Natural killer cell (primary cell): Measurements from ENCODE around the gene USH2A. TPM values are rescaled to one million over a fixed set of nuclear protein-coding genes. Genes with fewer than 3 reads are reported as not detected.

Experiments
- ATAC-seq, 3 donors: fragments of 150-1000 bp in 2 of 3; fragments of 200-7000 bp in 1 of 3; cut with Tn5 transposase; 1 replicate in 1 of 3; 2 replicates in 2 of 3; pipeline ENCODE4 v1.10.0; 2021; ENCODE audit warnings: mild to moderate bottlenecking in 2 of 3, moderate library complexity in 2 of 3
- DNase-seq, 2 donors: peaks; one replicate each; pipeline versions ENCODE4 v3.0.0 to v3.0.0-alpha.2; 2013 to 2021; ENCODE audit warnings: mixed read lengths in 1 of 2
- H3K27ac ChIP-seq: one replicate; pipeline ENCODE4 v1.5.1; 2013; ENCODE audit warnings: mild to moderate bottlenecking, low read length
- H3K27me3 ChIP-seq: one replicate; pipeline ENCODE4 v1.6.1; 2013; ENCODE audit warnings: low read length; ENCODE audit not compliant: control insufficient read depth, insufficient read depth
- H3K36me3 ChIP-seq: one replicate; pipeline ENCODE4 v1.6.1; 2013; ENCODE audit warnings: low read length; ENCODE audit not compliant: control insufficient read depth, insufficient read depth
- H3K4me1 ChIP-seq: one replicate; pipeline ENCODE4 v1.6.1; 2013; ENCODE audit warnings: low read length; ENCODE audit not compliant: control insufficient read depth, insufficient read depth
- H3K4me3 ChIP-seq: one replicate; pipeline ENCODE4 v1.5.1; 2013; ENCODE audit warnings: low read length
- H3K9me3 ChIP-seq: one replicate; pipeline ENCODE4 v1.6.1; 2013; ENCODE audit warnings: low read length; ENCODE audit not compliant: control insufficient read depth, insufficient read depth
- H3K27ac Mint-ChIP-seq, 2 donors: one replicate each; pipeline ENCODE4 v1.8.0; 2022; ENCODE audit warnings: mild to moderate bottlenecking in 2 of 2, mixed read lengths in 2 of 2, moderate library complexity in 1 of 2
- H3K27me3 Mint-ChIP-seq, 2 donors: one replicate each; pipeline ENCODE4 v1.8.0; 2022; ENCODE audit warnings: low read depth in 2 of 2, mixed read lengths in 2 of 2
- H3K36me3 Mint-ChIP-seq: one replicate; pipeline ENCODE4 v1.8.0; 2022; ENCODE audit warnings: mixed read lengths
- H3K4me1 Mint-ChIP-seq, 2 donors: one replicate each; pipeline ENCODE4 v1.8.0; 2022; ENCODE audit warnings: mixed read lengths in 2 of 2
- H3K4me3 Mint-ChIP-seq: one replicate; pipeline ENCODE4 v1.8.0; 2022; ENCODE audit warnings: mild to moderate bottlenecking, moderate library complexity, mixed read lengths
- H3K9me3 Mint-ChIP-seq, 2 donors: one replicate each; pipeline ENCODE4 v1.8.0; 2022; ENCODE audit warnings: mixed read lengths in 2 of 2
- CTCF ChIP-seq: fragments of 200-600 bp; IDR thresholded peaks from one replicate; pipeline ENCODE4 v1.8.0; 2022; ENCODE audit warnings: antibody characterized with exemption
- WGBS: methylation state at CpG from one replicate; pipeline ENCODE4 v1.1.7; 2013; ENCODE audit warnings: missing lambda C conversion rate; ENCODE audit not compliant: insufficient coverage; 5-methylcytosine and 5-hydroxymethylcytosine counted together
- intact Hi-C: fragments of 100-400 bp; cut with micrococcal nuclease; formaldehyde crosslinking; loops from one replicate; pipeline ENCODE4 v1.14.2; 2022
- total RNA-seq, 4 donors: library from RNA; stranded (reverse); fragments of 120-200 nt in 1 of 4; gene quantifications; one replicate each; pipeline versions ENCODE4 v1.2.3 to v1.2.4, GENCODE V29; 2013 to 2022

Gene USH2A
- total RNA-seq, 3 donors from 2014 or later (not counting 1 experiment from before 2014, with no cell fraction given): not detected

- no peaks in the 10 kb centered on the region for H3K27me3 ChIP-seq
- H3K4me3 ChIP-seq: no peak overlapping the region
- no peaks in the 10 kb centered on the region for H3K36me3 Mint-ChIP-seq
- no peaks in the 10 kb centered on the region for H3K36me3 ChIP-seq
- H3K27me3 Mint-ChIP-seq: no peaks in the 10 kb centered on the region
- H3K4me1 ChIP-seq: no peaks in the 10 kb centered on the region
- H3K9me3 Mint-ChIP-seq: peaks cover 7 to 12% of the 10 kb centered on the region in 2 donors
- H3K27ac Mint-ChIP-seq: no peak overlapping the region
- H3K9me3 ChIP-seq: peaks cover 3% of the 10 kb centered on the region
- H3K4me3 Mint-ChIP-seq: no peak overlapping the region
- ATAC-seq (no peak), DNase-seq (no peak)
- no peak overlapping the region for H3K27ac ChIP-seq
- intact Hi-C loops: no loop called here
- 67% methylated on average over 3 of the region's 4 CpGs for WGBS
- TF ChIP-seq CTCF: no peak
- H3K4me1 Mint-ChIP-seq: no peaks in the 10 kb centered on the region
Measured at GRCh38 chr1:216246577-216247203, 176.6 kb downstream of the USH2A start.

DNA sequence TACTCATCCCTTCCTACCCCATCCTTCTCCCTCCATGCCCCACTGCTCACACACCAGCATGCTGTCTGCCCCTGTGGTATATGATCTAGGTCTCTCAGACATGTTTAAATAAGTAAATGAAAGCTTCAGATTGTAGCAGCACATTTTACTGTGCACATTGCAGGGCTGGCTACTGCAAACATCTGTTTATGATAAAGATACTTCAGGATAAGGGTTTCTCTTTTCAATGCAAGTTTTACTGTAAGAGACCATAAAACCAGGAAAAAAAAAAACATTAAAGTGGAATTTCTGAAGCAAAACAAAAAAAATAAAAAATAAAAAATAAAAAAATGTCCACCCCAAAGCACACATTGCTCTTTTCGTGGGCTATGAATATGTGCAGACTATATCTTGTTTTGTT, 184.4 kb downstream of the USH2A start:
- Mint-ChIP-seq H3K36me3 (no peaks in the 10 kb centered on the region), H3K9me3 (peaks cover 7 to 12% of the 10 kb centered on the region in 2 donors), H3K4me3 (no peak overlapping the region), H3K4me1 (no peaks in the 10 kb centered on the region), H3K27me3 (no peaks in the 10 kb centered on the region), H3K27ac (no peak overlapping the region)
- Histone ChIP-seq H3K4me3 (no peak overlapping the region), H3K27ac (no peak overlapping the region), H3K36me3 (no peaks in the 10 kb centered on the region), H3K9me3 (peaks cover 4% of the 10 kb centered on the region), H3K27me3 (no peaks in the 10 kb centered on the region), H3K4me1 (no peaks in the 10 kb centered on the region)
- WGBS: no CpG with 5 or more reads among the region's 1 CpG
- ATAC-seq: no peak
- TF ChIP-seq CTCF: no peak
- DNase-seq: no peak
- intact Hi-C loops: no loop called here

DNA sequence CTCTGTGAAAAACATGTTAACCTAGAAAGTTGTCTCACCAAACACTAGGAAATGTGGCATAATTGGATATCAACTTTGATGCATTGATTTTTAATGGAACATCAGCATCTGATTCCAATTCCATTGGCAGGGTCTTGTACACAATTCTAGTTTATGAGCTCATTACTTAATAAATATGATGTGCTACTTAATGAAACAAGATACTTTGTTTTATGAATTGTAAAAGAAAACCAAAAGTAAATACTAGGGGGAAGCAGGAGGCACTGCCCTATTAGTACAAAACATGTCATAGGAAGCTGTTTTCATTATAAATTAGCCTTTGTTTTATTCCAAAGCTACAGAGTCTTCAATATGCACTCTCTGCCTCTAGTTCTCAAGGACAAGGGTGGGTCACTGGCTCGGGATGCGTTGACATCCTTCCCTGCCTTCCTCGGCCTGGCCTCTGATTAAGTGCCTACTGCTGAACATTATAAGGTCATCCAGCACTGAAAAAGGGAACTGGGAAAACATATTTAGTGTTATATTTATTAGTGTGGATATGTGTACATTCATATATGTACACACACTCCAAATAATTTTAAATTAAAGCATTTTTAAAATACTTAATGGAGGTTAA, 185.2 kb downstream of the USH2A start:
- no peak overlapping the region for H3K4me3 Mint-ChIP-seq
- Histone ChIP-seq H3K36me3 (no peaks in the 10 kb centered on the region), H3K27me3 (no peaks in the 10 kb centered on the region), H3K4me3 (no peak overlapping the region), H3K27ac (no peak overlapping the region), H3K4me1 (no peaks in the 10 kb centered on the region), H3K9me3 (peaks cover 4% of the 10 kb centered on the region)
- 91% methylated on average over 3 of the region's 3 CpGs for WGBS
- no peak for DNase-seq
- intact Hi-C loops: no loop called here
- peaks cover 13 to 17% of the 10 kb centered on the region in 2 donors for H3K9me3 Mint-ChIP-seq
- H3K27me3 Mint-ChIP-seq: no peaks in the 10 kb centered on the region
- H3K27ac Mint-ChIP-seq: no peak overlapping the region
- peaks cover 3% of the 10 kb centered on the region for H3K36me3 Mint-ChIP-seq
- no peak for ATAC-seq
- TF ChIP-seq CTCF: no peak
- no peaks in the 10 kb centered on the region for H3K4me1 Mint-ChIP-seq
